Upper lobe of left lung (tissue), 6 donors: Measurements from ENCODE around the gene NSG2. TPM values are rescaled to one million over a fixed set of nuclear protein-coding genes. Genes with fewer than 3 reads are reported as not detected.

Experiments used
- ATAC-seq, 2 donors: fragments of 200-7000 bp; cut with Tn5 transposase; one replicate each; pipeline ENCODE4 v1.9.1; 2022; ENCODE audit warnings: mild to moderate bottlenecking in 2 of 2, moderate library complexity in 2 of 2; ENCODE audit not compliant: low FRiP score in 2 of 2
- DNase-seq, 2 donors: peaks; one replicate each; pipeline ENCODE4 v3.0.0-alpha.2; 2019 to 2020
- H3K27ac ChIP-seq, 4 donors: fragments of 200-600 bp; sonication (generic); one replicate each; pipeline ENCODE4 v1.5.1; 2016 to 2019
- H3K27me3 ChIP-seq, 4 donors: fragments of 200-600 bp; sonication (generic); one replicate each; pipeline ENCODE4 v1.5.1; 2017 to 2019
- H3K36me3 ChIP-seq, 4 donors: fragments of 200-600 bp; sonication (generic); one replicate each; pipeline ENCODE4 v1.5.1; 2016 to 2019
- H3K4me1 ChIP-seq, 4 donors: fragments of 200-600 bp; sonication (generic); one replicate each; pipeline ENCODE4 v1.5.1; 2018 to 2019
- H3K4me3 ChIP-seq, 4 donors: fragments of 200-600 bp; sonication (generic); one replicate each; pipeline ENCODE4 v1.5.1; 2017 to 2019; ENCODE audit warnings: mild to moderate bottlenecking in 2 of 4, moderate library complexity in 1 of 4
- H3K9me3 ChIP-seq, 4 donors: fragments of 200-600 bp; sonication (generic); one replicate each; pipeline ENCODE4 v1.5.1; 2018 to 2019
- CTCF ChIP-seq, 6 experiments: fragments of 450-650 bp in 4 of 6; fragments of 200-600 bp in 2 of 6; sonication (generic) in 2 of 6; IDR thresholded peaks; one replicate each; pipeline ENCODE4 v1.5.1; 2016 to 2019; ENCODE audit warnings: antibody characterized with exemption in 6 of 6
- EP300 ChIP-seq, 4 donors: sonication (generic); formaldehyde crosslinking; IDR thresholded peaks; one replicate each; pipeline ENCODE4 v1.5.1; 2017; ENCODE audit warnings: antibody characterized with exemption in 4 of 4, control low read depth in 2 of 4
- POLR2A ChIP-seq, 4 donors: fragments of 450-650 bp; IDR thresholded peaks; one replicate each; pipeline ENCODE4 v1.5.1; 2016 to 2017; ENCODE audit warnings: antibody characterized with exemption in 4 of 4, mild to moderate bottlenecking in 2 of 4
- POLR2AphosphoS5 ChIP-seq, 2 donors: sonication (generic); formaldehyde crosslinking; IDR thresholded peaks; one replicate each; pipeline ENCODE4 v1.5.1; 2017; ENCODE audit warnings: antibody characterized with exemption in 2 of 2
- WGBS, 2 donors: methylation state at CpG; one replicate each; pipeline ENCODE4 v1.1.5; 2017 to 2018; 5-methylcytosine and 5-hydroxymethylcytosine counted together
- total RNA-seq, 6 donors: library from RNA; depleted of rRNA in 4 of 6; stranded (reverse); fragments of >200 nt in 4 of 6; gene quantifications; one replicate each; pipeline versions ENCODE4 v1.1.0 to v1.2.1, GENCODE V29; 2016 to 2021
- donor health status: DM: no; HTN: no; CAD: no; lungs with moderate emphysema.
- donor health status: DM: no; HTN: yes; CAD: no; lungs with severe emphysema.

Gene NSG2
- total RNA-seq, 6 donors from 2014 or later, result 0.09 to 2.3 (median 0.13) TPM; not detected in 2

DNA sequence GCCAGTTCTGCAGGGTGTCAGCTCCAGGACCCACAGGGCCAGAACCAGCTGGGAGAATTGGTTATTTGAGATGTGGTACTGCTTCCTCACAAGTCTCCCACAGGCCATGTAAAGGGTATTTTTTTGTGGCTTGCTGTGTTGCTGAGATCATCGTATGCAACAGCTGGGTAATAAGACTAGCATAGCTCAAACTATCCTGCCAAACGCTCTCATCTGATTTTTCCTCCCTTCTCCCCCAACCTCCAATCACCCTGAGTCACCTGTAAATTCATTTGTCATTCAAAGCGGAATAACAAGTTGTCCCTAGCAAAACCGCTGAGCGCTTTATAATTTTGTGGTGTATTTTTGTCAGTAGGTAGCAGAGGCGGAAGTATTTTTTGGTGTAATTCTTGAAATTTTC lies 63.2 kb downstream of the NSG2 start:
- Histone ChIP-seq H3K9me3 (no peaks in the 10 kb centered on the region), H3K27me3 (no peaks in the 10 kb centered on the region), H3K4me3 (no peak overlapping the region), H3K27ac (no peak overlapping the region), H3K4me1 (no peaks in the 10 kb centered on the region), H3K36me3 (no peaks in the 10 kb centered on the region)
- ATAC-seq, result no peak
- DNase-seq, result no peak
- 87% methylated on average over 6 of the region's 6 CpGs for WGBS, 2 donors
- TF ChIP-seq CTCF (IDR thresholded peaks at IDR 0.05), result no peak
- TF ChIP-seq POLR2A (IDR thresholded peaks at IDR 0.05), result no peak
- no peak for TF ChIP-seq EP300 (IDR thresholded peaks at IDR 0.05)
- no peak for TF ChIP-seq POLR2AphosphoS5 (IDR thresholded peaks at IDR 0.05)

- no peaks in the 10 kb centered on the region for H3K9me3 ChIP-seq
- no peaks in the 10 kb centered on the region for H3K27me3 ChIP-seq
- no peak overlapping the region for H3K27ac ChIP-seq
- TF ChIP-seq POLR2A (IDR thresholded peaks at IDR 0.05) (no peak), EP300 (IDR thresholded peaks at IDR 0.05) (no peak), CTCF (IDR thresholded peaks at IDR 0.05) (no peak), POLR2AphosphoS5 (IDR thresholded peaks at IDR 0.05) (no peak)
- ATAC-seq (no peak), DNase-seq (no peak)
- H3K4me1 ChIP-seq, result no peaks in the 10 kb centered on the region
- no peaks in the 10 kb centered on the region for H3K36me3 ChIP-seq
- WGBS, 2 donors, result 75 to 78% methylated on average over 8 to 10 of the region's 10 CpGs
- H3K4me3 ChIP-seq, result no peak overlapping the region
Observed at GRCh38 chr5:174109698-174110260, 64.3 kb downstream of the NSG2 start.

GRCh38 chr5:174110310-174110709 lies 64.8 kb downstream of the NSG2 start:
- H3K9me3 ChIP-seq, result no peaks in the 10 kb centered on the region
- no peak for ATAC-seq
- WGBS, 2 donors, result 60 to 77% methylated on average over 2 to 7 of the region's 7 CpGs

DNA sequence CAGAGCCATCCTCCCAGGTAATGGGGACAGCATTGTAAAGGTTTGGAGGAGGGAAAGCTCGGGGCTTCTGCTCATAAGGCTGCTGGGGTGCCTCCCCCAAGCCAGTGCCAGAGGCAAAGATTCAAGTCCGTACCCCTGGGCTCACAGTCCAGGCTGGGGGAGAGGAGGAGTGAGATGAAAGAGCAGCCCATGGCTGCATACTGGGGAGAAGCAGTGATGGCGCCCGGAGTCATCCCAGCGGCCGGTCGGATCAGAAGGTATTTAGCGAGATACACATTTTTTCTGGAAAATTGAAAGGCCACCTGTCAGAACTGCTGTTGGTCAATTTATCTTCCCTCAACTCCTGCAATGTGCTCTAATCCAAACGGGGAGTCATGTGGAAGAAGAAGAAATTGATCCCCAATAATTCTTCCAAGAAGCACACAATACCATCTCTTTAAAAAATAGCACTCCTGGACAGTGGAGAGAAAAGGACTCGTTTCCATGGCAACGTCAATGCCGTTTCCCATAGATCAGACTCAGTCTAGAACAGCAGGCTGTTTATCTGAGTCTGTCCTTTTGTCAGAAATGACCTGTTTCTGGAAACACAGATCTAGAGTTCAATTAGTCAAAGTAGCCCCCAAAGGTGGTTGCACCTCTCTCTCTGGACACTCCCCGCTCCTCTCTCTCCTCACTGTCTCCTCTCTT lies 65.9 kb downstream of the NSG2 start:
- Histone ChIP-seq H3K36me3 (no peaks in the 10 kb centered on the region), H3K27ac (no peak overlapping the region), H3K4me1 (no peaks in the 10 kb centered on the region), H3K9me3 (no peaks in the 10 kb centered on the region), H3K27me3 (no peaks in the 10 kb centered on the region), H3K4me3 (no peak overlapping the region)
- DNase-seq (no peak), ATAC-seq (no peak)
- TF ChIP-seq POLR2A (IDR thresholded peaks at IDR 0.05) (no peak), POLR2AphosphoS5 (IDR thresholded peaks at IDR 0.05) (no peak), EP300 (IDR thresholded peaks at IDR 0.05) (no peak), CTCF (IDR thresholded peaks at IDR 0.05) (no peak)
- WGBS, 2 donors, result 78 to 85% methylated on average over 13 of the region's 13 CpGs

More at GRCh38 chr5:174110310-174110709, 64.8 kb downstream of the NSG2 start:
- no peak for TF ChIP-seq EP300 (IDR thresholded peaks at IDR 0.05)
- no peak for TF ChIP-seq POLR2AphosphoS5 (IDR thresholded peaks at IDR 0.05)
- TF ChIP-seq CTCF (IDR thresholded peaks at IDR 0.05), result no peak
- TF ChIP-seq POLR2A (IDR thresholded peaks at IDR 0.05), result no peak
- Histone ChIP-seq H3K4me3 (no peak overlapping the region), H3K27me3 (no peaks in the 10 kb centered on the region), H3K36me3 (no peaks in the 10 kb centered on the region), H3K4me1 (no peaks in the 10 kb centered on the region), H3K27ac (no peak overlapping the region)
- DNase-seq, result no peak

GRCh38 chr5:174115226-174115625 lies 69.7 kb downstream of the NSG2 start:
- Histone ChIP-seq H3K27me3 (no peaks in the 10 kb centered on the region), H3K4me3 (no peak overlapping the region), H3K9me3 (no peaks in the 10 kb centered on the region), H3K27ac (no peak overlapping the region), H3K36me3 (no peaks in the 10 kb centered on the region), H3K4me1 (no peaks in the 10 kb centered on the region)
- no peak for ATAC-seq
- 89 to 94% methylated on average over 7 of the region's 7 CpGs for WGBS, 2 donors
- DNase-seq, result no peak
- TF ChIP-seq CTCF (IDR thresholded peaks at IDR 0.05) (no peak), POLR2AphosphoS5 (IDR thresholded peaks at IDR 0.05) (no peak)
